Esophagus squamous epithelium (tissue), 4 donors: ENCODE measurements around the gene ABCB10.

Source experiments
- POLR2A ChIP-seq, 4 donors: fragments of 450-650 bp; IDR thresholded peaks; one replicate each; pipeline ENCODE4 v1.6.1; 2017; ENCODE audit warnings: antibody characterized with exemption in 4 of 4, mild to moderate bottlenecking in 4 of 4, moderate library complexity in 3 of 4
- TF ChIP-seq, protein P1 (sequence below), 6 experiments: fragments of 450-650 bp in 4 of 6; fragments of 200-600 bp in 2 of 6; sonication (generic) in 2 of 6; IDR thresholded peaks; one replicate each; pipeline ENCODE4 v1.5.1; 2016 to 2019; ENCODE audit warnings: antibody characterized with exemption in 6 of 6, mild to moderate bottlenecking in 4 of 6, moderate library complexity in 4 of 6

DNA sequence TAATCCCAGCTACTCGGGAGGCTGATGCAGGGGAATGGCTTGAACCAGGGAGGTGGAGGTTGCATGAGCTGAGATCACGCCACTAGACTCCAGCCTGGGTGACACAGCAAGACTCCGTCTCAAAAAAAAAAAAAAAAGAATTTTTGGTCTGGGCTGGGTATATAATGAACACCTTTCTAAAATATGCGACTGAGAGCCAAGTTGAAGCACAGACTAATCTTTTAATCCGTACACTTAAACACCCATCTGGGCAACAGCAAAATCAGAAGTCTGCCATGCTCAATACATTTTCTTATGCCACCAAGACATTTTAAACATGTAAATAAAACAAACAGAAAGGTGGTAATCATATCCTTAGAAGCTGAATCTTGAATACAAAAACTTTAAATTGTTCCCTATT lies 31.6 kb upstream of the ABCB10 start:
- TF ChIP-seq, protein P1, sequence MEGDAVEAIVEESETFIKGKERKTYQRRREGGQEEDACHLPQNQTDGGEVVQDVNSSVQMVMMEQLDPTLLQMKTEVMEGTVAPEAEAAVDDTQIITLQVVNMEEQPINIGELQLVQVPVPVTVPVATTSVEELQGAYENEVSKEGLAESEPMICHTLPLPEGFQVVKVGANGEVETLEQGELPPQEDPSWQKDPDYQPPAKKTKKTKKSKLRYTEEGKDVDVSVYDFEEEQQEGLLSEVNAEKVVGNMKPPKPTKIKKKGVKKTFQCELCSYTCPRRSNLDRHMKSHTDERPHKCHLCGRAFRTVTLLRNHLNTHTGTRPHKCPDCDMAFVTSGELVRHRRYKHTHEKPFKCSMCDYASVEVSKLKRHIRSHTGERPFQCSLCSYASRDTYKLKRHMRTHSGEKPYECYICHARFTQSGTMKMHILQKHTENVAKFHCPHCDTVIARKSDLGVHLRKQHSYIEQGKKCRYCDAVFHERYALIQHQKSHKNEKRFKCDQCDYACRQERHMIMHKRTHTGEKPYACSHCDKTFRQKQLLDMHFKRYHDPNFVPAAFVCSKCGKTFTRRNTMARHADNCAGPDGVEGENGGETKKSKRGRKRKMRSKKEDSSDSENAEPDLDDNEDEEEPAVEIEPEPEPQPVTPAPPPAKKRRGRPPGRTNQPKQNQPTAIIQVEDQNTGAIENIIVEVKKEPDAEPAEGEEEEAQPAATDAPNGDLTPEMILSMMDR (IDR thresholded peaks at IDR 0.05): no peak
- TF ChIP-seq POLR2A (IDR thresholded peaks at IDR 0.05): no peak
